Esophagus muscularis mucosa (tissue), 4 donors: ENCODE measurements around the gene COL6A6. TPM values are rescaled to one million over a fixed set of nuclear protein-coding genes. Genes with fewer than 3 reads are reported as not detected.
A peak's percentile ranks its signal among the peaks of the same experiment; 100 is the strongest.

Source experiments
- DNase-seq: peaks from one replicate; pipeline ENCODE4 v3.0.0-alpha.2; 2017; ENCODE audit errors: extremely low spot score
- H3K27ac ChIP-seq, 4 donors: fragments of 200-600 bp; sonication (generic); replicated peaks in 1 of 4; 1 replicate in 3 of 4; 2 replicates in 1 of 4; pipeline ENCODE4 v1.5.1; 2016 to 2019; ENCODE audit warnings: mild to moderate bottlenecking in 1 of 4
- H3K27me3 ChIP-seq, 4 donors: fragments of 200-600 bp; sonication (generic); one replicate each; pipeline versions ENCODE4 v1.5.1 to v1.6.0; 2016 to 2019
- H3K36me3 ChIP-seq, 4 donors: fragments of 200-600 bp; sonication (generic); one replicate each; pipeline ENCODE4 v1.5.1; 2016 to 2019
- H3K4me1 ChIP-seq, 4 donors: fragments of 200-600 bp; sonication (generic); one replicate each; pipeline ENCODE4 v1.5.1; 2016 to 2019
- H3K4me3 ChIP-seq, 4 donors: fragments of 200-600 bp; sonication (generic); 1 replicate in 2 of 4; 2 replicates in 2 of 4; pipeline ENCODE4 v1.5.1; 2016 to 2019; ENCODE audit warnings: mild to moderate bottlenecking in 4 of 4, moderate library complexity in 1 of 4
- H3K9me3 ChIP-seq, 4 donors: fragments of 200-600 bp; sonication (generic); 1 replicate in 3 of 4; 2 replicates in 1 of 4; pipeline ENCODE4 v1.5.1; 2016 to 2019
- EP300 ChIP-seq: sonication (generic); formaldehyde crosslinking; IDR thresholded peaks from one replicate; pipeline ENCODE4 v1.6.1; 2017; ENCODE audit warnings: antibody characterized with exemption
- POLR2A ChIP-seq: fragments of 450-650 bp; IDR thresholded peaks from one replicate; pipeline ENCODE4 v1.6.1; 2017; ENCODE audit warnings: antibody characterized with exemption, moderate library complexity, mild to moderate bottlenecking, low read depth
- POLR2AphosphoS5 ChIP-seq, 2 donors: sonication (generic); formaldehyde crosslinking; IDR thresholded peaks; one replicate each; pipeline ENCODE4 v1.6.1; 2017; ENCODE audit warnings: antibody characterized with exemption in 2 of 2
- WGBS: methylation state at CpG from one replicate; pipeline ENCODE4 v1.1.5; 2018; 5-methylcytosine and 5-hydroxymethylcytosine counted together
- intact Hi-C: fragments of 100-400 bp; cut with DNase I; formaldehyde crosslinking; loops from one replicate; pipeline ENCODE4 v1.15.1; 2023
- total RNA-seq, 4 donors: library from RNA; depleted of rRNA; stranded (reverse); fragments of >200 nt; gene quantifications; one replicate each; pipeline versions ENCODE4 v1.1.0 to v1.2.1, GENCODE V29; 2016
- TF ChIP-seq, protein P1 (sequence below), 3 experiments: fragments of 200-600 bp in 2 of 3; fragments of 450-650 bp in 1 of 3; sonication (generic) in 2 of 3; IDR thresholded peaks; one replicate each; pipeline ENCODE4 v1.5.1; 2017 to 2019; ENCODE audit warnings: antibody characterized with exemption in 3 of 3, mild to moderate bottlenecking in 2 of 3, moderate library complexity in 1 of 3

Gene COL6A6
- total RNA-seq, 4 donors from 2014 or later = under 0.01 to 0.17 (median 0.12) TPM

DNA sequence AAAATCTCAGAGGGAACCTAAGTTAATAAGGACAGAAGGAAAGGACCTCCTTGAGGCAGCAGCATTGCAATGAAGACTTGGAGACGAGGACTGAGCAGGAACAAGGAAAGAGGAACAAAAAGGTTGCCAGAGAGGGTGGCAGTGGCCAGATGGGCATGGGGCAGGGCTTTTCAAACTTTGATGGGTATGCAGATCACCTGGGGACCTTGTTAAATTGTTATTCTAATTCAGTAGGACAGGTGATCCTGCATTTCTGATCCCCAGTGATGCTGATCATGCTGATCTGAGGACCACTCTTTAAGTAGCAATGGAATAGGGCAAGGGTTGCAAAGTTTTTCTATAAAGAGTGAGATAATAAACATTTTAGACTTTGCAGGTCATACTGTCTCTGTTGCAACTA, 11.1 kb downstream of the COL6A6 start:
- no peak overlapping the region for H3K4me3 ChIP-seq
- intact Hi-C loops = no loop called here
- no peaks in the 10 kb centered on the region for H3K4me1 ChIP-seq
- 56% methylated on average over 1 of the region's 1 CpG for WGBS
- H3K36me3 ChIP-seq = no peaks in the 10 kb centered on the region
- TF ChIP-seq EP300 (no peak), POLR2A (no peak)
- no peak overlapping the region for H3K27ac ChIP-seq
- DNase-seq = peak; percentile 64
- H3K27me3 ChIP-seq = no peaks in the 10 kb centered on the region
- no peaks in the 10 kb centered on the region for H3K9me3 ChIP-seq

DNA sequence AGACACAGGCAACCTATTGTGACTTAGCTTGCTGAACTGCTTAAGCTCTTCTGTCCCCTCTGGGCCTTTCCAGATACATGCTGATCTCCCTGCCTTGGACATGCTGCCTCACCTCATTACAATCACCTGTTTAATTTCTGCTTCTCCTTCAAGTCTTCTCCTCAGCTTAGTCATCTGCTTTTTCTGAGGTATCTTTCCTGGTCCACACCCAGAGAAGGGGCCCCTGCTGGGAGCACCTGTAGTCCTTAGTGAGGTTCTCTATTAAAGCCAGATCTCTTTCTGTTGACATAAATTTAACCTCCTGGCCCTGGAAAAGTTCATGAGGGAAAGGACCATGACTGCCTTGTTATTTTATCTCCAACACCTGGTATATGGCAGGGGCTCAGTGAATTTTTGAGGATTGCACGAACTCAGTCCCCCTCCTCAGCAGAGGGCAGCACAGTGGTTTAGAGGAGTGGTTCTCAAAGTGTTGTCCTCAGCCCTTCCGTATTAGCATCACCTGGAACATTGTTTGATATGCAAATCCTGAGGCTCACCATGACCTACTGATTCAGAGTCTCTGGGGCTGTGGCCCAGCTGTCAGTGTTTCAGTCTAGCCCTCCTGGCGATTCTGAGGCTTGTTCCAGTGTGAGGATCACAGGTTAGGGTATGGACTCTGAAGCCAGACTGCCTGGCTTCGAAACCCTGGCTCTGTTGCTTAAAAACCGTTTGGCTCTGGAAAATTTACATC, 12.7 kb downstream of the COL6A6 start:
- Histone ChIP-seq H3K36me3 (no peaks in the 10 kb centered on the region), H3K4me1 (no peaks in the 10 kb centered on the region), H3K9me3 (no peaks in the 10 kb centered on the region), H3K4me3 (no peak overlapping the region), H3K27me3 (no peaks in the 10 kb centered on the region), H3K27ac (no peak overlapping the region)
- DNase-seq = no peak
- TF ChIP-seq, protein P1, sequence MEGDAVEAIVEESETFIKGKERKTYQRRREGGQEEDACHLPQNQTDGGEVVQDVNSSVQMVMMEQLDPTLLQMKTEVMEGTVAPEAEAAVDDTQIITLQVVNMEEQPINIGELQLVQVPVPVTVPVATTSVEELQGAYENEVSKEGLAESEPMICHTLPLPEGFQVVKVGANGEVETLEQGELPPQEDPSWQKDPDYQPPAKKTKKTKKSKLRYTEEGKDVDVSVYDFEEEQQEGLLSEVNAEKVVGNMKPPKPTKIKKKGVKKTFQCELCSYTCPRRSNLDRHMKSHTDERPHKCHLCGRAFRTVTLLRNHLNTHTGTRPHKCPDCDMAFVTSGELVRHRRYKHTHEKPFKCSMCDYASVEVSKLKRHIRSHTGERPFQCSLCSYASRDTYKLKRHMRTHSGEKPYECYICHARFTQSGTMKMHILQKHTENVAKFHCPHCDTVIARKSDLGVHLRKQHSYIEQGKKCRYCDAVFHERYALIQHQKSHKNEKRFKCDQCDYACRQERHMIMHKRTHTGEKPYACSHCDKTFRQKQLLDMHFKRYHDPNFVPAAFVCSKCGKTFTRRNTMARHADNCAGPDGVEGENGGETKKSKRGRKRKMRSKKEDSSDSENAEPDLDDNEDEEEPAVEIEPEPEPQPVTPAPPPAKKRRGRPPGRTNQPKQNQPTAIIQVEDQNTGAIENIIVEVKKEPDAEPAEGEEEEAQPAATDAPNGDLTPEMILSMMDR (IDR thresholded peaks at IDR 0.05) = no peak
- TF ChIP-seq EP300 (no peak), POLR2AphosphoS5 (IDR thresholded peaks at IDR 0.05) (no peak), POLR2A (no peak)
- 70% methylated on average over 5 of the region's 5 CpGs for WGBS
- intact Hi-C loops = no loop called here

DNA sequence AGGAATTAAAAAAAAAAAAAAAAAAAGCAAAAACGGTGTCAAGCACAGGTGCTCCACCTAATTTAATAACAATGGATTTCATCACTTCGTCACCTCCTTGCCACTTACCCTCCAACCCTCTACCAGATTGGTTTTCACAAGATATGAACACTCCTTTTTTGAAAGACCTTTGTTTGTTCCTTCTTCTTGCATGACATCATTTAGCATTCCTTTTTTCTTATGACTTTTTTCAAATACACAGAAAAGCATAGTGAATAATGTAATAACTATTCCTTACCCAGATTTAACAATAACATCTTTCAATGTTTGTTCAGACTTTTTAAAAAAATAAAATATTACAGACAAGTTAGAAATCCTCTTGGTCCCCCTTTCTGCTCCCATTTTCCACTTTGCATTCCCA, 16.3 kb downstream of the COL6A6 start:
- no peak for DNase-seq
- Histone ChIP-seq H3K27ac (no peak overlapping the region), H3K9me3 (no peaks in the 10 kb centered on the region), H3K27me3 (no peaks in the 10 kb centered on the region), H3K4me3 (no peak overlapping the region), H3K4me1 (no peaks in the 10 kb centered on the region), H3K36me3 (no peaks in the 10 kb centered on the region)
- 71% methylated on average over 2 of the region's 2 CpGs for WGBS
- TF ChIP-seq POLR2A = no peak
- no peak for TF ChIP-seq EP300
- no peak for TF ChIP-seq POLR2AphosphoS5 (IDR thresholded peaks at IDR 0.05)
- TF ChIP-seq, protein P1 (IDR thresholded peaks at IDR 0.05) = no peak
- intact Hi-C loops = no loop called here

DNA sequence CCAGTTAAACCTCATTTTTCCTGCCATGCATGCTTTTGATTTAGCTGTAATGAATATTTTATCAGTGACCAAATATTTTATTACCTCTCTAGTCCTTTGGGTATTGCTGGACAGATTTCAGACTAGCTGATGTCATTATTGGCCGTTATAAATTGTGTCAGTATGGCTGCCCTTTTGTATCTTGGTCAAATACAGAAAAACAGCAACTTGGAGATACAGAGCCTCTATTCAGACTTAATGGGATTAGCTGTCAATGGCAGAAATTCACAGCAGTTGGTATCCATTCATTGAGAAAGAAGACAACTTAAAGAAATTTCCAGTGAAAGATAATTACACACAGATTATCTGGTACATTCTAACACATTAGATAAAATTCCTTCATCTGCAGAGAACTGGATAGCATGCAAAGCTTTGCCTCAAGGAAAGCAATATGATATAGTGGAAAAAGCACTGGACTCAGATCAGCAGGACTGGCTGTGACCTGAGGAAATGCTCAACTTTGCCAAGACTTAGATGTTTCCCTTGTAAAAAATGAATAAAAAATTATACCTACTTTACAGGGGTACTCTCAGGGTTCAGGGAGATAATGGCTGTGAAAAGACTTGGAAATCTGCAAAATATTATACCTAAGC, 20.8 kb downstream of the COL6A6 start:
- Histone ChIP-seq H3K4me1 (no peaks in the 10 kb centered on the region), H3K36me3 (no peaks in the 10 kb centered on the region), H3K27me3 (no peaks in the 10 kb centered on the region), H3K4me3 (no peak overlapping the region), H3K27ac (no peak overlapping the region), H3K9me3 (no peaks in the 10 kb centered on the region)
- intact Hi-C loops = no loop called here
- no peak for DNase-seq
- TF ChIP-seq EP300 = no peak
- TF ChIP-seq, protein P1 (IDR thresholded peaks at IDR 0.05) = no peak
- TF ChIP-seq POLR2A = no peak
- TF ChIP-seq POLR2AphosphoS5 (IDR thresholded peaks at IDR 0.05) = no peak
- WGBS = 53% methylated on average over 1 of the region's 1 CpG

DNA sequence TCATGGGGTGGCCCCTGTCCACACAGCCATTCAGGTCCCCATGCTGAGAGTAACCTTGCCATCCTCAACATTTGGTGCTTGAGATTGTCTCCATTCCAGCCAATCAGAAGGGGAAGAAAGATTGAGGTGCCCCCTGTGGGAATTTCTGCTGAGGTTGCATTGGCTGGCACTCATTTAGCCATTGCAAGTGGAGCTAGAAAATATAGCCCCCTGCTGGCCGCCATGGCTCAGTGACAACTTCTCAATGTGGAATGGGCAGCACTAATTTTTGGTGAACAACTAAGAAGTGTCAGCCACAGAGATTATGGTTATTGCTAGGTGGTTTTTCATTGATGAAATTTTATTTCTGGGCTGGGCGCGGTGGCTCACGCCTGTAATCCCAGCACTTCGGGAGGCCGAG, 22.0 kb downstream of the COL6A6 start:
- H3K27ac ChIP-seq = no peak overlapping the region
- no peaks in the 10 kb centered on the region for H3K9me3 ChIP-seq
- no peak for DNase-seq
- intact Hi-C loops = loop anchor here (1.0 kb wide), 1 partner anchor 263 kb away; no protein-coding TSS in a partner anchor
- no peaks in the 10 kb centered on the region for H3K4me1 ChIP-seq
- TF ChIP-seq EP300 (no peak), POLR2AphosphoS5 (IDR thresholded peaks at IDR 0.05) (no peak), POLR2A (no peak)
- TF ChIP-seq, protein P1 (IDR thresholded peaks at IDR 0.05) = peak; percentile 41 to 53 (median 43)
- H3K27me3 ChIP-seq = no peaks in the 10 kb centered on the region
- WGBS = 80% methylated on average over 6 of the region's 6 CpGs
- H3K36me3 ChIP-seq = no peaks in the 10 kb centered on the region
- H3K4me3 ChIP-seq = no peak overlapping the region
